ENCODE data around the gene MRPS15. TPM values are rescaled to one million over a fixed set of nuclear protein-coding genes. Genes with fewer than 3 reads are reported as not detected.

MRPS15 gene
- total and polyA plus RNA-seq, 2 of the 13 experiments (the other 11 are each of a cell fraction or from before 2014, with no cell fraction given): 59.0 to 113 TPM

GRCh38 chr1:36506276-36506920 is 42.2 kb upstream of the MRPS15 start (continued):
- TF ChIP-seq BCLAF1 (IDR thresholded peaks at IDR 0.05) (no peak), GATA4 (IDR thresholded peaks at IDR 0.05; ENCODE audit: borderline replicate concordance, low read depth) (no peak), ETV6 (CRISPR knock-in tag; conservative IDR thresholded peaks at IDR 0.05) (no peak)

- H3K27ac ChIP-seq (ENCODE audit: extremely low read length, insufficient read depth, low read length): no peak overlapping the region
- in situ Hi-C loops (cut with HindIII; ENCODE audit: extremely low pct_ligation_motif_present, low pct_unique_long_range_greater_than_20kb) (no loop called here), intact Hi-C loops (cut with micrococcal nuclease; ENCODE audit: unreplicated experiment) (no loop called here)
- BruUV-seq (replicated peaks): no TSS peak
- ChIA-PET POLR2A (no interaction called here), CTCF (ENCODE audit: low intra/inter-chr PET ratio, low total read pairs) (no interaction called here)
- 57% methylated on average over 1 of the region's 1 CpG for WGBS (ENCODE audit: low lambda C conversion rate)
- no peak for FAIRE-seq
- no peak overlapping the region for H3K9ac ChIP-seq (ENCODE audit: insufficient read depth, low read depth, low read length)
- no peaks in the 10 kb centered on the region for H3K27me3 ChIP-seq (ENCODE audit: control insufficient read depth in 1 of 2, insufficient read depth in 2 of 2, low read length in 2 of 2)
- H3K9me3 ChIP-seq (ENCODE audit: low read length): no peaks in the 10 kb centered on the region
- H3K4me2 ChIP-seq (ENCODE audit: low read depth, low read length): peak overlapping the region; percentile 36; the same call in 1 of the 2 replicates
- no peaks in the 10 kb centered on the region for H4K20me1 ChIP-seq (ENCODE audit: insufficient read depth, low read length)
- no peaks in the 10 kb centered on the region for H3K36me3 ChIP-seq (replicated peaks in 1 of 2; ENCODE audit: control insufficient read depth in 1 of 2, insufficient read depth in 2 of 2, low read length in 2 of 2)
- H2AFZ ChIP-seq (ENCODE audit: low read length): peak overlapping the region; percentile 72
- no peak for TF ChIP-seq ZNF121 (CRISPR knock-in tag; IDR thresholded peaks at IDR 0.05)
- no peak for TF ChIP-seq ESRRA (CRISPR knock-in tag; IDR thresholded peaks at IDR 0.05; ENCODE audit: low read depth)
- TF ChIP-seq FIP1L1 (IDR thresholded peaks at IDR 0.05; ENCODE audit: borderline replicate concordance, insufficient read depth, low read depth, low read length): no peak
- no peak for TF ChIP-seq ZNF784 (CRISPR knock-in tag; IDR thresholded peaks at IDR 0.05; ENCODE audit: borderline replicate concordance)
- no peak for TF ChIP-seq NCOA2 (CRISPR knock-in tag; IDR thresholded peaks at IDR 0.05)
- TF ChIP-seq CHCHD3 (CRISPR knock-in tag; IDR thresholded peaks at IDR 0.05): no peak
- no peak for TF ChIP-seq ZNF432 (CRISPR knock-in tag; IDR thresholded peaks at IDR 0.05; ENCODE audit: borderline replicate concordance)
- H3K79me2 ChIP-seq (ENCODE audit: insufficient read depth, low read length): no peaks in the 10 kb centered on the region
- no peak for ATAC-seq
- H3K4me1 ChIP-seq (ENCODE audit: insufficient read depth, low read length): peaks cover 58% of the 10 kb centered on the region
- no peak for DNase-seq (ENCODE audit: low spot score)
- H3K4me3 ChIP-seq (replicated peaks in 1 of 3; ENCODE audit: insufficient read depth in 1 of 3, low read depth in 2 of 3, low read length in 3 of 3): no peak overlapping the region
Measured at GRCh38 chr1:36503733-36504132, 39.5 kb upstream of the MRPS15 start.

All from HepG2 (cell line).